SK-N-SH (cell line): ENCODE data around the gene HABP4. TPM values are rescaled to one million over a fixed set of nuclear protein-coding genes. Genes with fewer than 3 reads are reported as not detected.

Experiments used
- polyA plus RNA-seq, 3 experiments: library from polyadenylated mRNA; depleted of rRNA; stranded (reverse); fragments of >200 nt; gene quantifications; 2 replicates each; pipeline ENCODE4 v1.2.3, GENCODE V29; 2012

Gene HABP4
- polyA plus RNA-seq, 1 of the 3 experiments (the other 2 are of a cell fraction) = 19.0 TPM

Other genes with a start within 250 kb of the HABP4 start
- 0.51 and 0.86 TPM in 2 replicates for gene HSD17B3, start 148.0 kb upstream of the HABP4 start, polyA plus RNA-seq (2012; rRNA removed)
- 26.1 and 27.0 TPM in 2 replicates for gene SLC35D2, start 66.5 kb upstream of the HABP4 start, polyA plus RNA-seq (2012; rRNA removed)
- 1.5 TPM in 2 replicates for gene ZNF367, start 31.8 kb upstream of the HABP4 start, polyA plus RNA-seq (2012; rRNA removed)
- 10.1 and 10.5 TPM in 2 replicates for gene CDC14B, start 169.7 kb downstream of the HABP4 start, polyA plus RNA-seq (2012; rRNA removed)
- 8.4 and 8.7 TPM in 2 replicates for gene PRXL2C, start 205.1 kb downstream of the HABP4 start, polyA plus RNA-seq (2012; rRNA removed)